Fibroblast of upper back skin (primary cell): ENCODE measurements around the gene SERINC4.
A peak's percentile ranks its signal among the peaks of the same experiment; 100 is the strongest.

Experiments
- DNase-seq: peaks from one replicate; pipeline ENCODE4 v3.0.0-alpha.2; 2013

SERINC4 gene

GRCh38 chr15:43748376-43748775 lies 51.6 kb downstream of the SERINC4 start:
- DNase-seq: peak; percentile 32

- DNase-seq: peak; percentile 40
Measured at GRCh38 chr15:43746903-43747309, 53.1 kb downstream of the SERINC4 start.

GRCh38 chr15:43746245-43746902 lies 53.6 kb downstream of the SERINC4 start, which contains the start of gene PDIA3:
PDIA3 (plus strand) TSS chr15:43746438; CDS start chr15:43746540, 102 bp downstream.
- DNase-seq: peak; percentile 90
